Neural progenitor cell (in vitro differentiated cells): ENCODE results near the gene MMP28.

Source experiments
- EZH2 ChIP-seq: fragments of 200-600 bp; sonication (generic); IDR thresholded peaks from 2 replicates; pipeline ENCODE4 v1.6.1; 2017; ENCODE audit warnings: antibody characterized with exemption, mild to moderate bottlenecking, moderate library complexity
- EZH2phosphoT487 ChIP-seq: fragments of 200-600 bp; sonication (generic); IDR thresholded peaks from 2 replicates; pipeline ENCODE4 v1.6.1; 2017; ENCODE audit warnings: antibody characterized with exemption
- TF ChIP-seq, protein P1 (sequence below): fragments of 200-600 bp; sonication (generic); IDR thresholded peaks from 2 replicates; pipeline ENCODE4 v1.5.1; 2017; ENCODE audit warnings: antibody characterized with exemption, mild to moderate bottlenecking

- TF ChIP-seq, protein P1, sequence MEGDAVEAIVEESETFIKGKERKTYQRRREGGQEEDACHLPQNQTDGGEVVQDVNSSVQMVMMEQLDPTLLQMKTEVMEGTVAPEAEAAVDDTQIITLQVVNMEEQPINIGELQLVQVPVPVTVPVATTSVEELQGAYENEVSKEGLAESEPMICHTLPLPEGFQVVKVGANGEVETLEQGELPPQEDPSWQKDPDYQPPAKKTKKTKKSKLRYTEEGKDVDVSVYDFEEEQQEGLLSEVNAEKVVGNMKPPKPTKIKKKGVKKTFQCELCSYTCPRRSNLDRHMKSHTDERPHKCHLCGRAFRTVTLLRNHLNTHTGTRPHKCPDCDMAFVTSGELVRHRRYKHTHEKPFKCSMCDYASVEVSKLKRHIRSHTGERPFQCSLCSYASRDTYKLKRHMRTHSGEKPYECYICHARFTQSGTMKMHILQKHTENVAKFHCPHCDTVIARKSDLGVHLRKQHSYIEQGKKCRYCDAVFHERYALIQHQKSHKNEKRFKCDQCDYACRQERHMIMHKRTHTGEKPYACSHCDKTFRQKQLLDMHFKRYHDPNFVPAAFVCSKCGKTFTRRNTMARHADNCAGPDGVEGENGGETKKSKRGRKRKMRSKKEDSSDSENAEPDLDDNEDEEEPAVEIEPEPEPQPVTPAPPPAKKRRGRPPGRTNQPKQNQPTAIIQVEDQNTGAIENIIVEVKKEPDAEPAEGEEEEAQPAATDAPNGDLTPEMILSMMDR = no peak
- TF ChIP-seq EZH2 (no peak), EZH2phosphoT487 (no peak)
Observed at GRCh38 chr17:35766489-35766877, 29.0 kb downstream of the MMP28 start.
